NCI-H526 treated with DMSO at 0.1 percent for 48 hours (cell line): ENCODE measurements around the gene SH3BP2.
A peak's percentile ranks its signal among the peaks of the same experiment; 100 is the strongest.

ENCODE experiments used
- DNase-seq: peaks from one replicate; lab custom pipeline; 2025; lab: John Stamatoyannopoulos, UW

The SH3BP2 gene

DNA sequence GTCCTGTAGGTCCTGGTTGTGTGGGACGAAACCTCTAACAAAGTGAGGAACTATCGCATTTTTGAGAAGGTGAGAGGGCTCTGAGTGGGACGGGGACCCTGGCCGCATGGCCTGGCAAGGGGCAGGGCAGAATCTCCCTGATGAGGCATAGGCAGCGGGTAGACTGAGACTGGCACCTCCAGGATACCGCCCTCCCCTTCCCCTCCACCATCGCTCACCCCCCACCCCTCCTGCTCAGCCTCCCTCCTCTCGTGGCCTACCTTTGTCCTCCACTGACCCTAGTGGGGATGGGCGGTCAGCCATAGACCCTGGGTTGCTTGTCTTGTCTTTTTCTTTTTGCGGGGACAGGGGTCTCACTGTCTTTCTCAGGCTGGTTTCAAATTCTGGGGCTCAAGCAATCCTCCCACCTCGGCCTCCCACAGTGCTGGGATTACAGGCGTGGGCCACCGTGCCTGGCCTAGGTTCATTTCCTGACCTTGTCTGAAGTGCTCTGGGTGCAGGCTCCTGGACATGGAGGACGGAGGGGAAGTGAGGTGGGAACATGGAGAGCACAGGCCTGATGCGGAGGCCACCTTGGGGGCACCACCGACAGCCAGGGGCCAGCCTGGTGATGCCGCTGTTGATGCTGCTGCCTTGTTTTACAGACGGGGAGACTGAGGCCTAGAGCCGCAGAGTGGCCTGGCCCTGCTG lies 40.2 kb downstream of the SH3BP2 start:
- DNase-seq, result no peak

- DNase-seq, result no peak
Observed at GRCh38 chr4:2833671-2834000, 40.8 kb downstream of the SH3BP2 start.

DNA sequence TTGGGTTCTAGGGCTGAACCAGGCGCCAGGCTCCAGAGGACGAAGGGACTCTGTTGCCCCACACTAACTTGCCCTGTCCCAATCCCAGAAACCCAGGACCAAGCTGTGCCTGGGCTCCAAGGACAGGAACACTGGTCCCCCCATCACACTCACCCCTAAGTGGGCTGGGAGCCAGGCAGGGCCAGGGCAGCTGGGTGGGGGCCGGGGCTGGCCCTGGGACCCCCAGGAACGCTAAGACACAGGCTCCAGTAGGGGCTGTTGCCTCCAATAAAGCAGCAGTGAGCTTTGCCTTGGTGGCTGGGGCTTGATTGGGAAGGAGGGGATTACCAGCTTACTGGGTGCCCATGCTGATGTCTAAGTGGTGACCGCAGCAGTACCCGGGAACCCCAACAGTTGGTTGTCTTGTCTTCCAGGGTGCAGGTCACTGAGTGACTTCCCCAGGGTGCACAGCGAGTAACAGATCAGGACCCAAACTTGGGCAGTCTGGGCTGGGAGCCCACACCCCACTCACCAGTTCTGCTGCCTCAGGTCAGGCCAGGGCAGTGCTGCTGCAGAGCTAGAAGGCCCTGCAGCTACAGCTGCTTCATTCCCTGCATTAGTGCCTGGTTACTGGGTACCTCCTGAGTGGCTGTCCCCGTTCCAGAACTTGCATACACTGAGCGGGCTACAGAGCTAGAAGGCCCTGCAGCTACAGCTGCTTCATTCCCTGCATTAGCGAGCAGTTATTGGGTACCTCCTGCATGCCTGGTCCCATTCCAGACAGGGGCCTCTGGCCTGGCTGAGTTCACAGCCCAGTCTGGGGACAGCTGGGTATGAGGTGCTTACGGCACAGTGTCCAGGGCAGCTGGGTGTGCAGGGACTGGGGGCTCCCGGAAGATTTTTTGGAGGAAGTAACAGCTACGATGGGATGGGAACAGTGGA lies 41.4 kb downstream of the SH3BP2 start:
- DNase-seq, result no peak

GRCh38 chr4:2835978-2836377 lies 43.1 kb downstream of the SH3BP2 start:
- no peak for DNase-seq

- DNase-seq, result no peak
Observed at GRCh38 chr4:2836391-2836859, 43.5 kb downstream of the SH3BP2 start.

DNA sequence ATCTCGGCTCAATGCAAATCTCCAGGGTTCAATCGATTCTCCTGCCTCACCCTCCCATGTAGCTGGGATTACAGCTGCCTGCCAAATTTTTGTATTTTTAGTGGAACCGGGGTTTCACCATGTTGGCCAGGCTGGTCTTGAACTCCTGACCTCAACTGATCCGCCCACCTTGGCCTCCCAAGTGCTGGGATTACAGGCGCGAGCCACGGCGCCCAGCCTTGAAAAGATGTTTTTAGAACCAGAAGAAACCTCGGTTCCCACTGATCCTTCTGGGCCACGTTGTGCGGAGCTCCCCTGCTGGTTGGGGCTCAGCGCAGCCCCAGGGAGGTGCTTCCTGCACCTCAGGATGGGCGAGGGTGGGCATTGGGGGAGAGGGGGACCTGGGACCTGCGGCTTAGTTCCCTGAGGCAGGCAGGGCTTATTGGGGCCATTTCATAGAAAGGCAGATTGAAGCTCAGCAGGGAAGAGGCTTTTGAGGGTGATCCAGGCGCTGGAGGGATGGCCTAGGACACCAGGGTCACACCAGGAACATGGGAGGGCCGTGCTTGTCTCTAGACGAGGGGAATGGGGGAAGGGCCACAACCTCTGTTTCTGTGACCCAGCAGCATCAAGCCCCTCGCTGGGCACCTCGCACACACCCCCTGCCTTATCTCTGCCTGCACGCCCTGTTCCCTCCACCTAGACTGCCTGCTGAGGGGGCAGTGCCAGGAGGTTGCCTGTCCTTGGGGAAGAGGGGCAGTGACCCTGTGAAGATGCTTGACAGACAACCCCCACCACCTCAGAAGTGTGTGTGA lies 44.4 kb downstream of the SH3BP2 start:
- no peak for DNase-seq

- peak; percentile 13 for DNase-seq
Observed at GRCh38 chr4:2837904-2838496, 45.1 kb downstream of the SH3BP2 start.

GRCh38 chr4:2839060-2839459 lies 46.2 kb downstream of the SH3BP2 start:
- DNase-seq, result no peak

DNA sequence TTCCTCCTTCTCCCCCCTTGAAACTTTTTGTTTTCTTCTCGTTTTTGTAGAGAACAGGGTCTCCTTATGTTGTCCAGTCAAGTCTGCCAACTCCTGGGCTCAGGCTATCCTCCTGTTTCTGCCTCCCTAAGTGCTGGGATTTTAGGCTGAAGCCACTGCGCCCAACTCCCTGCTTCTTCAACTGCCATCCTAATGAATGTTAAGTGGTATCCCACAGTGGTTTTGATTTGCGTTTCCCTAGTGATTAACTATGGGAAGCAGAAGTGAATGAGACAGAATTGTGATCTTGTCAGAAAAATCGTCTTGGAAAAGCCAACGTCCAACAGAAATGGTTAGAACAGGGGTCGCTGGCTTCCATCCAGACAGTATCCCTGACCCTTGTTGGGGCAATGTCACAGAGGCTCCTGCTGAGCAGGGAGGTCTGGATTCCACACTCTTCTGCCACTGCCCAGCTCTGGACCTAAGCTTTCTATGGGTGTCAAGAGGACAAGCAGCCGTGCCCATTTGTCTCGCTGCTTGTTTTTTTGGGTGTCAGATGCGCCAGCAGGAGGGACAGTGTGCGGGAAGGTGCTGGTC lies 49.9 kb downstream of the SH3BP2 start:
- DNase-seq, result no peak

DNA sequence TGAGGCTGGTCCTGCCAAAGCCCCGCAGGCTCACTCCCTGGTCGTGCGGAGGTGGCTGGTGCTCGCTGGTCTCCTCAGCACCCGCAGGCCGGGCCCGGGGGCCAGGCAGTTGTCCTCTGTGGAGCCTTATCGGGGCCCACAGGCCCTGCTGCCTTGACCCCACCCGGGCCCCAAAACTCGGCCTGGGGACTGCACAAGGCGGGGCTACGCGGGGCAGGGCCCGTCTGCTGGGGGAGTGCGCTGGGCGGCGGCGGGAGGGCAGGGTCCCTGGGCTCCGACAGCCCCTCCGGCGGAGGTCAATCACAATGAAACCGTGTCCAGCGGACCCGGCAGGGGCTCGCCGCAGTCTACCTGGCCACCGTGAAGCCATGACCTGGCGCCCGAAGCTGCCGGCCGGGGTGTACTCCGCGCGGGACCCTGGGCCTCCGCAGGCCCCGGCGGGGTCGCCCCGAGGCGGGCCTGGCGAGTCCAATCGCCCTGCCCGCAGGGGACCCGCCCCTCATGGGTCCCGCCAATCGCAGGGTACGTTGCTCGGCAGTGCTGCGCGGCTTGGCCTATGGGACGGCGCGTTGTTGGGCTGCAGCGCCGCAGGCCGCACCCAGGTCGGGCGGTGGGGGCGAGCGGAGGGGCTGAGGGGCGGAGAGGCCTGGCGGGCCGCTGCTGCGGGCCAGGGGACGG lies 50.5 kb downstream of the SH3BP2 start, which contains the start of gene ADD1:
TSS of gene ADD1 (plus strand) at position 582 of the 678 bp plus-strand sequence. CDS start 32,072 bp downstream, outside the sequence.
- peak; percentile 72 for DNase-seq

- DNase-seq, result no peak
Observed at GRCh38 chr4:2843941-2844584, 51.2 kb downstream of the SH3BP2 start.

DNA sequence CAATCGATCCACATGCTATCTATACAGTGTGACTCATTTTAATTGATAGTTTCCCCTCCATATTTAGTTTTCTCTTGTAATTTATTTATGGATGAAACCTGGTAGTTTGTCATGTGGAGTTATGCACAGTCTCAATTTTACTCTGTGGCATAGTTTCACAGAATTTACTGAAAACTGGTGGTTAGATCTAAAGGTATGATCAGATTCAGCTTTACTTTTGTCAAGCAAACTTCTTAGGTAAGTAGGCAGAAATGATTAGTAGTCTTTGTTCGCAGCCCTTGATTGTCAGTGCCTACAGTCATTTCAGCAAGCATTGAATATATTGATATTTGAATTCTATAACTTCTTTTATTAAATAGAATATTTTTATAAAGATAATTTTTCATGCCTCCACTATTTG lies 53.3 kb downstream of the SH3BP2 start:
- no peak for DNase-seq

- DNase-seq, result no peak
Observed at GRCh38 chr4:2847302-2847871, 54.5 kb downstream of the SH3BP2 start.

DNA sequence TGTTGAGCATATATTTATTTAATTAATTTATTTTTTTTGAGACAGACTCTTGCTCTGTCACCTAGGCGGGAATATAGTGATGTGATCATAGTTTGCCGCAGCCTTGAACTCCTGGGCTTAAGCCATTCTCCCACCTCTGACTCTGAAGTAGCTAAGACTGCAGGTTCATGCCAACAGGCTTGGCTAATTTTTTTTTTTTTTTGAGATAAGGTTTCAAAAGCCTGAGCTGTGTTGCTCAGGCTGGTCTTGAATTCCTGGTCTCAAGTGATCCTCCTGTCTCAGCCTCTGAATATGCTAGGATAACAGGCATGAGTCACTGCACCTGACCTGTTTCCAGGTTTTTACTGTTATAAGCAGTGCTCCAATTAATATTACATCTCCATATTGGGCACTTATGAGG lies 55.6 kb downstream of the SH3BP2 start:
- no peak for DNase-seq

GRCh38 chr4:2849267-2850152 lies 56.6 kb downstream of the SH3BP2 start:
- DNase-seq, result no peak

DNA sequence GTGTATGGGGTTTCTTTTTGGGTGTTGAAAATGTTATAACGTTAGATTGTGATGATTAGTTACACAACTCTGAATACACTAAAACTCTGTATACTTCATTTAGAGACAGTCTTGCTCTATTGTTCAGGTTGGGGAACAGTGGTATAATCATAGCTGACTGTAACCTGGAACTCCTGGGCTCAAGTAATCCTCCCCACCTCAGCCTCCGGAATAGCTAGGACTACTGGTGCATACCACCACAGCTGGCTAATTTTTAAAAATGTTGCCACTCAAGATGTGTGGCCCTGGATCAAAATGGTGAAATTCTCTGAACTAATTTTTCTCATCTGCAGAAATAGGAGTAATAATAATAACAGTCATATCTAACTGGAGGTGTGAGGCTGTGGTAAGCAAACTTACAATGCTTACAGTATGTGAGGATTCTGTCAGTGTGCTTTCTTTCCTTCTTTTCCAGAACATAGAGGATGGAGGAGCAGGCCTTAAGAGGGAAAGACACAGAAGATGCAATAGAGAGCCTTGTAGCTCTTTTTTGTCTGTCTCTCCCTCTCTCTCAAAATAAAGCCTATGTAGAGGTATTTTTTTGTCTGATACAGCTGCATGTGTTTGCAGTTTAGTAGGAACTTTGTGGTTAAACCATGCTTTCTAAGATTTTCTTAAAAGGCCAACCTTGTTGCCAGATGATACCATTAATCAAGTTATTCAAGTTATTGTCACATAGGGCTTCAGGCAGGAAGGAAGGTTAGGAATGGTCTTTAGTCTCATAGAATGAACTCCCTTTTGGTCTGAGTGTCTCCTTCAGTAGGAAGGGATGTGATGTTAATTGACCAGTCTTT lies 58.3 kb downstream of the SH3BP2 start:
- DNase-seq, result no peak

GRCh38 chr4:2852481-2852921 lies 59.6 kb downstream of the SH3BP2 start:
- no peak for DNase-seq

- DNase-seq, result no peak
Observed at GRCh38 chr4:2855584-2855983, 62.7 kb downstream of the SH3BP2 start.
